ENCODE results near the gene GAB2. TPM values are rescaled to one million over a fixed set of nuclear protein-coding genes. Genes with fewer than 3 reads are reported as not detected.
"Not testable (repeated sequence)": the region's sequence is repeated elsewhere in the genome, so short reads cannot be mapped to it uniquely, and the experiment has no call there.

GAB2 gene
- total and polyA plus RNA-seq, 2 experiments from 2014 or later = 4.9 to 10.2 TPM

GRCh38 chr11:78363024-78363619 lies 54.5 kb downstream of the GAB2 start:
- Histone ChIP-seq H3K4me2 (no peak overlapping the region), H3K4me1 (ENCODE audit: insufficient read depth) (peaks cover 7% of the 10 kb centered on the region), H3K4me3 (no peak overlapping the region), H4K20me1 (ENCODE audit: insufficient read depth, poor library complexity, severe bottlenecking) (no peaks in the 10 kb centered on the region), H3K9me2 (replicated peaks; ENCODE audit: insufficient read depth) (no peaks in the 10 kb centered on the region), H3K36me3 (replicated peaks; ENCODE audit: insufficient read depth, low read depth) (no peaks in the 10 kb centered on the region), H2AFZ (no peak overlapping the region), H3K27ac (no peak overlapping the region), H3K9me3 (ENCODE audit: low read depth) (no peaks in the 10 kb centered on the region), H3K79me2 (peaks cover 43% of the 10 kb centered on the region), H3K27me3 (no peaks in the 10 kb centered on the region)
- 98% methylated on average over 1 of the region's 1 CpG for WGBS (ENCODE audit: low lambda C conversion rate, missing lambda C conversion rate)
- TF ChIP-seq EZH2 (IDR thresholded peaks at IDR 0.05; ENCODE audit: borderline replicate concordance) = no peak
- TF ChIP-seq CTCF (IDR thresholded peaks at IDR 0.05; ENCODE audit: poor library complexity) = no peak
- TF ChIP-seq EZH2phosphoT487 (IDR thresholded peaks at IDR 0.05; ENCODE audit: low read depth, severe bottlenecking, unreplicated experiment) = no peak
- no peak for DNase-seq (ENCODE audit: low spot score)

GRCh38 chr11:78361228-78361627 lies 56.4 kb downstream of the GAB2 start:
- H2AFZ ChIP-seq = no peak overlapping the region
- no peaks in the 10 kb centered on the region for H3K9me2 ChIP-seq (replicated peaks; ENCODE audit: insufficient read depth)
- H3K27me3 ChIP-seq = no peaks in the 10 kb centered on the region
- no peak for DNase-seq (ENCODE audit: low spot score)
- peaks cover 7% of the 10 kb centered on the region for H3K4me1 ChIP-seq (ENCODE audit: insufficient read depth)
- no peak overlapping the region for H3K4me2 ChIP-seq
- no peaks in the 10 kb centered on the region for H3K36me3 ChIP-seq (replicated peaks; ENCODE audit: insufficient read depth, low read depth)
- no peak overlapping the region for H3K4me3 ChIP-seq
- H3K79me2 ChIP-seq = peaks cover 38% of the 10 kb centered on the region
- H3K27ac ChIP-seq = no peak overlapping the region
- TF ChIP-seq EZH2phosphoT487 (IDR thresholded peaks at IDR 0.05; ENCODE audit: low read depth, severe bottlenecking, unreplicated experiment) = no peak
- no peak for TF ChIP-seq CTCF (IDR thresholded peaks at IDR 0.05; ENCODE audit: poor library complexity)
- TF ChIP-seq EZH2 (IDR thresholded peaks at IDR 0.05; ENCODE audit: borderline replicate concordance) = no peak
- WGBS (ENCODE audit: low lambda C conversion rate, missing lambda C conversion rate) = 89% methylated on average over 2 of the region's 2 CpGs
- no peaks in the 10 kb centered on the region for H4K20me1 ChIP-seq (ENCODE audit: insufficient read depth, poor library complexity, severe bottlenecking)
- H3K9me3 ChIP-seq (ENCODE audit: low read depth) = no peaks in the 10 kb centered on the region

- no peak for TF ChIP-seq CTCF (IDR thresholded peaks at IDR 0.05; ENCODE audit: poor library complexity)
- no peak for TF ChIP-seq EZH2 (IDR thresholded peaks at IDR 0.05; ENCODE audit: borderline replicate concordance)
- TF ChIP-seq EZH2phosphoT487 (IDR thresholded peaks at IDR 0.05; ENCODE audit: low read depth, severe bottlenecking, unreplicated experiment) = no peak
- Histone ChIP-seq H3K27me3 (no peaks in the 10 kb centered on the region), H3K79me2 (peaks cover 49% of the 10 kb centered on the region), H3K4me3 (no peak overlapping the region), H2AFZ (no peak overlapping the region), H3K4me2 (no peak overlapping the region), H3K9me3 (ENCODE audit: low read depth) (no peaks in the 10 kb centered on the region), H3K27ac (no peak overlapping the region), H4K20me1 (ENCODE audit: insufficient read depth, poor library complexity, severe bottlenecking) (no peaks in the 10 kb centered on the region), H3K4me1 (ENCODE audit: insufficient read depth) (peaks cover 3% of the 10 kb centered on the region), H3K36me3 (replicated peaks; ENCODE audit: insufficient read depth, low read depth) (no peaks in the 10 kb centered on the region), H3K9me2 (replicated peaks; ENCODE audit: insufficient read depth) (no peaks in the 10 kb centered on the region)
- WGBS (ENCODE audit: low lambda C conversion rate, missing lambda C conversion rate) = 90% methylated on average over 3 of the region's 3 CpGs
- no peak for DNase-seq (ENCODE audit: low spot score)
Observed at GRCh38 chr11:78359921-78360320, 57.7 kb downstream of the GAB2 start.

GRCh38 chr11:78357924-78358323 lies 59.7 kb downstream of the GAB2 start:
- H3K4me2 ChIP-seq; H4K20me1 ChIP-seq (ENCODE audit: insufficient read depth, poor library complexity, severe bottlenecking); DNase-seq (ENCODE audit: low spot score); H2AFZ ChIP-seq; H3K36me3 ChIP-seq (replicated peaks; ENCODE audit: insufficient read depth, low read depth); H3K9me2 ChIP-seq (replicated peaks; ENCODE audit: insufficient read depth); H3K9me3 ChIP-seq (ENCODE audit: low read depth); H3K4me3 ChIP-seq; H3K27ac ChIP-seq; H3K27me3 ChIP-seq: not testable (repeated sequence)
- peaks cover 55% of the 10 kb centered on the region for H3K79me2 ChIP-seq
- H3K4me1 ChIP-seq (ENCODE audit: insufficient read depth) = peaks cover 11% of the 10 kb centered on the region
- WGBS (ENCODE audit: low lambda C conversion rate, missing lambda C conversion rate) = 92% methylated on average over 2 of the region's 3 CpGs

GRCh38 chr11:78357425-78357824 lies 60.2 kb downstream of the GAB2 start:
- H3K27me3 ChIP-seq; H4K20me1 ChIP-seq (ENCODE audit: insufficient read depth, poor library complexity, severe bottlenecking); DNase-seq (ENCODE audit: low spot score); H3K9me3 ChIP-seq (ENCODE audit: low read depth); H3K9me2 ChIP-seq (replicated peaks; ENCODE audit: insufficient read depth); H3K4me3 ChIP-seq; H3K36me3 ChIP-seq (replicated peaks; ENCODE audit: insufficient read depth, low read depth); H3K4me2 ChIP-seq; H2AFZ ChIP-seq; H3K27ac ChIP-seq: not testable (repeated sequence)
- Histone ChIP-seq H3K79me2 (peaks cover 57% of the 10 kb centered on the region), H3K4me1 (ENCODE audit: insufficient read depth) (peaks cover 11% of the 10 kb centered on the region)
- 100% methylated on average over 1 of the region's 1 CpG for WGBS (ENCODE audit: low lambda C conversion rate, missing lambda C conversion rate)

- not testable (repeated sequence) for H3K9me3 ChIP-seq (ENCODE audit: low read depth); H3K27ac ChIP-seq; H4K20me1 ChIP-seq (ENCODE audit: insufficient read depth, poor library complexity, severe bottlenecking); H3K9me2 ChIP-seq (replicated peaks; ENCODE audit: insufficient read depth); H3K36me3 ChIP-seq (replicated peaks; ENCODE audit: insufficient read depth, low read depth); H3K27me3 ChIP-seq; H2AFZ ChIP-seq; DNase-seq (ENCODE audit: low spot score); H3K4me3 ChIP-seq; H3K4me2 ChIP-seq
- Histone ChIP-seq H3K79me2 (peaks cover 59% of the 10 kb centered on the region), H3K4me1 (ENCODE audit: insufficient read depth) (peaks cover 17% of the 10 kb centered on the region)
- 82% methylated on average over 3 of the region's 3 CpGs for WGBS (ENCODE audit: low lambda C conversion rate, missing lambda C conversion rate)
Observed at GRCh38 chr11:78355742-78356141, 61.9 kb downstream of the GAB2 start.

All from hepatocyte (in vitro differentiated cells).